AG04450 (cell line): ENCODE data around the gene SLX9. TPM values are rescaled to one million over a fixed set of nuclear protein-coding genes. Genes with fewer than 3 reads are reported as not detected.
"Not testable (repeated sequence)": the region's sequence is repeated elsewhere in the genome, so short reads cannot be mapped to it uniquely, and the experiment has no call there.

Experiments
- CTCF ChIA-PET: fragments of 300-600, 350-600 bp; formaldehyde crosslinking; extraction: SDS; loops from one replicate; lab custom pipeline; 2022; ENCODE audit warnings: antibody characterized with exemption, inconsistent platforms; lab: Charles Lee
- POLR2A ChIA-PET: fragments of 350-600 bp; formaldehyde crosslinking; extraction: SDS; loops from one replicate; lab custom pipeline; 2021; ENCODE audit warnings: antibody characterized with exemption, inconsistent platforms; lab: Yijun Ruan, JAX
- DNase-seq: peaks from one replicate; pipeline ENCODE4 v3.0.0-alpha.2; 2011; ENCODE audit warnings: low read depth, low spot score
- H3K27ac ChIP-seq: one replicate; pipeline ENCODE4 v1.5.1; 2012; ENCODE audit warnings: low read depth, low read length, control low read depth
- H3K27me3 ChIP-seq: one replicate; pipeline ENCODE4 v1.6.0; 2012; ENCODE audit warnings: low read length; ENCODE audit not compliant: control insufficient read depth, insufficient read depth
- H3K4me3 ChIP-seq: 2 replicates; pipeline ENCODE4 v1.5.1; 2011; ENCODE audit warnings: mild to moderate bottlenecking, low read depth, low read length, control low read depth
- H3K9me3 ChIP-seq: 2 replicates; pipeline ENCODE4 v1.5.1; 2012; ENCODE audit warnings: low read length; ENCODE audit not compliant: control insufficient read depth, insufficient read depth
- polyA plus RNA-seq: library from polyadenylated mRNA; depleted of rRNA; stranded (reverse); fragments of >200 nt; gene quantifications from 2 replicates; pipeline ENCODE4 v1.2.3, GENCODE V29; 2011
- TF ChIP-seq, protein P1 (sequence below): IDR thresholded peaks from 2 replicates; pipeline ENCODE4 v1.5.1; 2011; ENCODE audit warnings: low read depth, low read length, control low read depth, inconsistent platforms

SLX9 gene
- polyA plus RNA-seq, 1 experiment, result 11.4 TPM

DNA sequence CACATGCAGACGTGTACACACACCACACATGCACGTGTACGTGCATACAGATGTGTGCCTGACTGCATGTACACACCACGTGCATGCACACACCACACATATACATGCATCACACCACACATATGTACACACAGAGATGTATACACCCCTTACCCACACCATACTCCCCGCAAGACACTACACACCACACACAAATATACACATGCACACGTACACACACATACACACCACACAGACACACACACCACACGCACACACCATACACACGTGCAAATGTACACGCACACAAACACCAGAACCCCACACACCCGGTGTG is 28.8 kb upstream of the SLX9 start:
- Histone ChIP-seq H3K9me3 (no peaks in the 10 kb centered on the region; the same call in 1 of the 2 replicates), H3K4me3 (no peak overlapping the region), H3K27me3 (peaks cover 42% of the 10 kb centered on the region), H3K27ac (no peak overlapping the region)
- ChIA-PET POLR2A (no interaction called here), CTCF (no interaction called here)
- no peak for DNase-seq
- TF ChIP-seq, protein P1, sequence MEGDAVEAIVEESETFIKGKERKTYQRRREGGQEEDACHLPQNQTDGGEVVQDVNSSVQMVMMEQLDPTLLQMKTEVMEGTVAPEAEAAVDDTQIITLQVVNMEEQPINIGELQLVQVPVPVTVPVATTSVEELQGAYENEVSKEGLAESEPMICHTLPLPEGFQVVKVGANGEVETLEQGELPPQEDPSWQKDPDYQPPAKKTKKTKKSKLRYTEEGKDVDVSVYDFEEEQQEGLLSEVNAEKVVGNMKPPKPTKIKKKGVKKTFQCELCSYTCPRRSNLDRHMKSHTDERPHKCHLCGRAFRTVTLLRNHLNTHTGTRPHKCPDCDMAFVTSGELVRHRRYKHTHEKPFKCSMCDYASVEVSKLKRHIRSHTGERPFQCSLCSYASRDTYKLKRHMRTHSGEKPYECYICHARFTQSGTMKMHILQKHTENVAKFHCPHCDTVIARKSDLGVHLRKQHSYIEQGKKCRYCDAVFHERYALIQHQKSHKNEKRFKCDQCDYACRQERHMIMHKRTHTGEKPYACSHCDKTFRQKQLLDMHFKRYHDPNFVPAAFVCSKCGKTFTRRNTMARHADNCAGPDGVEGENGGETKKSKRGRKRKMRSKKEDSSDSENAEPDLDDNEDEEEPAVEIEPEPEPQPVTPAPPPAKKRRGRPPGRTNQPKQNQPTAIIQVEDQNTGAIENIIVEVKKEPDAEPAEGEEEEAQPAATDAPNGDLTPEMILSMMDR, result no peak

DNA sequence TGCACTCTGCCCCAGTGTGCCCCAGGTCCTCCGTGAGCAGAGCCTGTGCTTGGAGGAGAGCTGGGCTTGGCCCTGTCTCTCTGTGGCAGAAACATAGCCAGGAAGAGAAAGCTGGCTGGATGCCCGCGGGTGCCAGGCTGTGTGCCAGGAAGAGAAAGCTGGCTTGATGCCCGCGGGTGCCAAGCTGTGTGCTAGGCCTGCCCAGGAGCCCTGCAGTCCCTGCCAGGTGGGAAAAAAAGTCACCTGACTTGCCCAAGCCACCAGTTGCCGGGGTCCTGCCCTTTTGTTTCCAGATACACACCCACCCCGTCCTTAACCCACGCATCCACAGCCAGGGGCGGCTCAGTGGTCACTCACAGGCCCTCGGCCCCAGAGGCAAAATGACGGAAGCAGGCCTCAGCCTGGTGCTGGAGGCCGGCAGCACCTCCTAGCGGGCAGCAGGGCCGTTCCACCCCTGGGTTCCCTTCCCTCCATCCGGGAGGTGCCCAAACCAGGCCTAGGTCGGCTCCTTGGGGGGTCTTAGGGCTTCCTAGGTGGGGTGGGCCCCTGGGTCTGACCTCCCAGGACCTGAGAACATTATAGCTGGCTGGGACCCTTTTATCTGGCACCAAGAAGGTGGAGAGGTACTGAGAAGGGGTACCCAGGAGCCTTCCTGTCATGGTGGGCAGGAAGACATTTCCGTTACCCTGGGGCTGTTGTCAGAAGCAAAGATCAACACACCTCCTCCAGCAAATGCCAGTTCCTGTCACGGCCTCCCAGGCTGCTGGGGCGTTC is 28.3 kb upstream of the SLX9 start:
- Histone ChIP-seq H3K9me3 (no peaks in the 10 kb centered on the region; the same call in 1 of the 2 replicates), H3K27ac (no peak overlapping the region), H3K4me3 (no peak overlapping the region), H3K27me3 (peaks cover 37% of the 10 kb centered on the region)
- ChIA-PET POLR2A (no interaction called here), CTCF (no interaction called here)
- TF ChIP-seq, protein P1, result no peak
- no peak for DNase-seq

DNA sequence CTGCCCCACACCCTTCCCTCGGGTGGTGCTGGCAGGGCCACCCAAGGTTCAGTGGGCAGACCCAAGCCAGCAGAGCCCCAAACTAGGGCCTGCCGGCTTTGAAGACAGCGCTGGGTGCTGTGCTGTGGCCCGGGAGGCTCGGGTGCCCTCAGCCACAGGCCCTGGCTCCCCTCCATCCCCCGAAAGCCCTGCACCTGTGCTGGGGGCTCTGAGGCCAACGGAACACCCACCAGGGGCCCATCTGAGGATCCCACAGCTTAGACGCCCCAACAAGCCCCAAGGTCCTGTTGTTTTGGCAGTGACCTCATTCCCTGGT is 27.7 kb upstream of the SLX9 start:
- TF ChIP-seq, protein P1, result no peak
- POLR2A ChIA-PET, result no interaction called here
- CTCF ChIA-PET, result no interaction called here
- no peaks in the 10 kb centered on the region; the same call in 1 of the 2 replicates for H3K9me3 ChIP-seq
- H3K4me3 ChIP-seq, result no peak overlapping the region
- DNase-seq, result no peak
- no peak overlapping the region for H3K27ac ChIP-seq
- H3K27me3 ChIP-seq, result peaks cover 35% of the 10 kb centered on the region

DNA sequence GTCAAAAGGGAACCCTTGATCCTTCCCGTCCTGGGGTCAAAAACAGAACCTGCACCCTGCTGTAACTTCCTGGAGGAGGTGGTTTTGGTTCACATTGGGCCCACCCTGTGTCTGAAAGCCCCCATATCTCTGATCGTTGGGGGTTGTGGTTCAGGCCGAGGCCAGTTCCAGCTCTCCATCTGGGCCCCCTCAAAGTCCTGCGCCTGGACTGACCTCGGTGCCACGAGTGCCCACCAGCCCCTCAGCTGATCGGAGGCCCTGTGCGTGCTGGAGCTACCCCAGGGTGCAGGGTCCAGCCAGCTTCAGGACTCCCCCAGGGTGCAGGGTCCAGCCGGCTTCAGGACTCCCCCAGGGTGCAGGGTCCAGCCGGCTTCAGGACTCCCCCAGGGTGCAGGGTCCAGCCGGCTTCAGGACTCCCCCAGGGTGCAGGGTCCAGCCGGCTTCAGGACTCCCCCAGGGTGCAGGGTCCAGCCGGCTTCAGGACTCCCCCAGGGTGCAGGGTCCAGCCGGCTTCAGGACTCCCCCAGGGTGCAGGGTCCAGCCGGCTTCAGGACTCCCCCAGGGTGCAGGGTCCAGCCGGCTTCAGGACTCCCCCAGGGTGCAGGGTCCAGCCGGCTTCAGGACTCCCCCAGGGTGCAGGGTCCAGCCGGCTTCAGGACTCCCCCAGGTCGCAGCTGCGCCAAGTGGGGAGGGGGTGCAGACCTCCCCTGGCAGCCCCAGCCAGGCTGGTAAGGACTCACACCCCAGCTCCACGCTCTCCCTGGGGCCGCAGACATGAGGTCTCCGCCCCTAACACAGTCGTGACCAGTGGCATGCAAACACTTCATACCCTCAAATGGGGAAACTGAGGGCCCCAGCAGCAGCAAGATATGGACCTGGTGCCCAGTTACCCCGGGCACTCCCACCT is 27.1 kb upstream of the SLX9 start:
- H3K27ac ChIP-seq, CTCF ChIA-PET: not testable (repeated sequence)
- POLR2A ChIA-PET, result interaction anchor here (0.7 kb wide), 1 partner anchor 28 kb away, joined by 3 read pairs; no protein-coding TSS in a partner anchor

DNA sequence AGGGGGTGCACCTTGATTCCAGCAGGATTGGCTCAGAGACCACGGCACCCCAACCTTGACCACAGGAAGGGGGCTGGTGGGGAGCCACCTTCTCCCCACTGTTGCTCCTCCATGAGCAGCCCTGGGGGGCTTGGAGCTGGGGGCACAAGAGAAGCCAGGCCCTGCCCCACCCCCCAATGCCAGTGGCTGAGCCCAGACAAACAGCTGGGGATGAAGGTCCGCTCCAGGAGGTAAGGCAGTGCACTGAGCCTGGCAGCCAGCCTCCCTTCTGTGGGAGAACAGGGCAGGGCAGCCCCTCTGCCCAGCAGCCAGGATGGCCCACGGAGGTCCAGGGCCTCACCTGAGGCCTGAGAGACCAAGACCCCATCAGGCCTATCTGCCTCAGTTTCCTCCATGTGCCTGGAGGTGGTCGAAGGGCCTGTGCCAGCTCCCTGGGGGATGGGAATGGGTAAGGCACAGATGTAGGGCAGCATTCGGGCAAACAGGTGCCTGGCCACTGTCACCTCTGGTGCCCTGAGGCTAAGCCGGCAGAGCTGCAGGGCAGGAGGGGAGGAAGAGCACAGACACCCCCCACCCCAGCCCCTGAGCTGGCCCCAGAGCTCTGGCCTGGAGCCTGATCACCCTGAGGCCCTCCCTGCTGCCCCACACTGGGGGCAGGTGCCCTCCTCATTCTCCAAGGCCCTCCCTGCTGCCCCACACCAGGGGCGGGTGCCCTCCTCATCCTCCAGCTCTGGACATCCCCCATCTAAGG is 26.2 kb upstream of the SLX9 start:
- ChIA-PET POLR2A (interaction anchor here (0.6 to 0.7 kb wide), 2 partner anchors 14 to 27 kb away, joined by 3 to 6 read pairs; no protein-coding TSS in a partner anchor), CTCF (no interaction called here)
- Histone ChIP-seq H3K27me3 (peaks cover 38% of the 10 kb centered on the region), H3K4me3 (no peak overlapping the region), H3K27ac (no peak overlapping the region), H3K9me3 (no peaks in the 10 kb centered on the region; the same call in 1 of the 2 replicates)
- TF ChIP-seq, protein P1, result no peak
- DNase-seq, result no peak

More for the DNA sequence above, 27.1 kb upstream of the SLX9 start:
- DNase-seq, H3K9me3 ChIP-seq, H3K4me3 ChIP-seq: not testable (repeated sequence)
- peaks cover 35% of the 10 kb centered on the region for H3K27me3 ChIP-seq
